SU-DHL-6 (cell line): ENCODE results near the gene FBXO38.

Experiments used
- CTCF ChIP-seq: fragments of 200-600 bp; sonication (generic); IDR thresholded peaks from one replicate; pipeline ENCODE4 v1.5.1; 2017; ENCODE audit warnings: antibody characterized with exemption, mild to moderate bottlenecking, low read length, moderate library complexity; ENCODE audit not compliant: insufficient read depth, poor library complexity, severe bottlenecking
- EZH2phosphoT487 ChIP-seq: fragments of 200-600 bp; sonication (generic), shearing (Covaris generic); conservative IDR thresholded peaks from 2 replicates; pipeline ENCODE4 v1.6.1; 2018; ENCODE audit warnings: mild to moderate bottlenecking, antibody characterized with exemption, low read length, moderate library complexity, mixed read lengths

GRCh38 chr5:148393390-148393741, 9.6 kb downstream of the FBXO38 start:
- TF ChIP-seq CTCF (no peak), EZH2phosphoT487 (no peak)
